Spinal cord (tissue), 10 donors: ENCODE measurements around the gene AFAP1. TPM values are rescaled to one million over a fixed set of nuclear protein-coding genes. Genes with fewer than 3 reads are reported as not detected.
"Not testable (repeated sequence)": the region's sequence is repeated elsewhere in the genome, so short reads cannot be mapped to it uniquely, and the experiment has no call there.

ENCODE experiments used
- DNase-seq, 6 donors: peaks; one replicate each; pipeline versions ENCODE4 v3.0.0 to v3.0.0-alpha.2; 2013 to 2015; ENCODE audit warnings: low spot score in 6 of 6, low read depth in 4 of 6
- H3K27ac ChIP-seq: one replicate; pipeline ENCODE4 v1.5.1; 2013; ENCODE audit warnings: low read depth, low read length, control low read depth
- H3K27me3 ChIP-seq: one replicate; pipeline ENCODE4 v1.6.1; 2013; ENCODE audit warnings: low read length; ENCODE audit not compliant: control insufficient read depth, insufficient read depth
- H3K36me3 ChIP-seq: one replicate; pipeline ENCODE4 v1.6.1; 2013; ENCODE audit warnings: low read length; ENCODE audit not compliant: control insufficient read depth, insufficient read depth
- H3K4me1 ChIP-seq: one replicate; pipeline ENCODE4 v1.6.1; 2013; ENCODE audit warnings: low read length; ENCODE audit not compliant: control insufficient read depth, insufficient read depth
- H3K4me3 ChIP-seq: one replicate; pipeline ENCODE4 v1.5.1; 2013; ENCODE audit warnings: low read depth, low read length, control low read depth
- H3K9me3 ChIP-seq: one replicate; pipeline ENCODE4 v1.6.1; 2013; ENCODE audit warnings: low read length; ENCODE audit not compliant: control insufficient read depth, insufficient read depth
- WGBS: methylation state at CpG from one replicate; pipeline ENCODE4 v1.1.5; 2013; ENCODE audit warnings: missing lambda C conversion rate; ENCODE audit not compliant: insufficient coverage; 5-methylcytosine and 5-hydroxymethylcytosine counted together
- polyA plus RNA-seq, 2 donors: library from polyadenylated mRNA; unstranded; fragments of 120-200 nt; gene quantifications; one replicate each; pipeline ENCODE4 v1.2.1, GENCODE V29; 2013; ENCODE audit not compliant: insufficient read length in 2 of 2
- total RNA-seq, 2 donors: library from RNA; depleted of rRNA in 1 of 2; stranded (reverse); fragments of 120-200 nt in 1 of 2; fragments of >200 nt in 1 of 2; gene quantifications; one replicate each; pipeline versions ENCODE4 v1.2.3 to v1.2.4, GENCODE V29; 2013 to 2014
- donor health status: healthy.

AFAP1 gene
- total and polyA plus RNA-seq, 4 donors = 34.8 to 42.0 (median 36.3) TPM

DNA sequence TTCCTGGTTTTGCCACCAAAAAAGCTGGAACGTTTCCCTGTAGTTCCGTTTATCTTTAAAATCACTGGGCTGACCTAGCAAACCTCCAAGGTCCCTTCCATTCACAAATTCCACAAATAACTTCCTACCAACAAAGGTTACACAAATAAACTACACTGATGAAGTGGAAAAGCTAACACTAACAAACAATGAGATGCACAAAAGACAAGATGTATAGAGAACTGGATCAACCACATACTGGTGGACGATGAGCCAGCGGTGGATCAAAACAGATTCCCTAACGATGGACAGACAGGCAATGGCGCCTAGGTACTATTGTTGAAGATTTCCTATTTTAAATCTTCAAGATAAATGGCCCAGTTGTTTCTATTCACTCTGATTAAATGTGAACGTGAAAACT lies 15.5 kb downstream of the AFAP1 start:
- Histone ChIP-seq H3K9me3 (no peaks in the 10 kb centered on the region), H3K36me3 (no peaks in the 10 kb centered on the region), H3K4me1 (peaks cover 12% of the 10 kb centered on the region), H3K27ac (no peak overlapping the region), H3K27me3 (no peaks in the 10 kb centered on the region), H3K4me3 (no peak overlapping the region)
- 33% methylated on average over 2 of the region's 7 CpGs for WGBS
- no peak for DNase-seq

DNA sequence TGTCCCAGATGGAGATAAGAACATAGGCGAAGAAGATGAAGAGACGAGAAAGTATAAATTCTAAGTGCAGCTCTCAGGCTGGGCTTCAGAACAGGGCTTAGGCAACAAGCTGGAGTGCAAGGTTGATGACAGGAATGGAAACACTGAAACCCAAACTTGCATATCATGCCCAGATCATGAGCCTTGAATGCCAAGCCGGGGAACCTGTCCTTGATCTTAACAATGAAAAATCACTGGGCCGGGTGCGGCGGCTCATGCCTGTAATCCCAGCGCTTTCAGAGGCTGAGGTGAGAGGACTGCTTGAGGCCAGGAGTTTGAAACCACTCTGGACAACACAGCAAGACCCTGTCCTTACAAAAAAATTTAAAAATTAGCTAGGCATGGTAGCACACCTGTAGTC lies 17.2 kb downstream of the AFAP1 start:
- Histone ChIP-seq H3K27me3 (no peaks in the 10 kb centered on the region), H3K27ac (no peak overlapping the region), H3K36me3 (peaks cover 6% of the 10 kb centered on the region), H3K4me1 (peaks cover 5% of the 10 kb centered on the region), H3K9me3 (no peaks in the 10 kb centered on the region), H3K4me3 (no peak overlapping the region)
- no peak for DNase-seq
- 100% methylated on average over 2 of the region's 7 CpGs for WGBS

DNA sequence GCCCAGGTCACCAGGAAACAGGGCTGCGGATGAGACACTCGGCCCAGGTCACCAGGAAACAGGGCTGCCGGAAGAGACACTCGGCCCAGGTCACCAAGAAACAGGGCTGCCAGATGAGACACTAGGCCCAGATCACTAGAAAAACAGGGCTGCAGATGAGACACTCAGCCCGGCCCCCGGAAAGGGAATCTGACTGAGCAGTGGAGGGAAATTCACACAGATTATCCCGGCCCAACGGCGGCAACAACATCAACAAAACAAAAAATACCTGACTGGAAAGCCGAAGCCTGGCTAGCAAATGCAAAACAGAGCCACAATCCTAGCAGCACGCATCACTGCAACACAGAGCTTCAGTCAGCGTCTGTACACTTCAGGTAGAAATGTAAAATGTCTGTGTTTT lies 20.7 kb downstream of the AFAP1 start:
- Histone ChIP-seq H3K4me1 (peaks cover 4% of the 10 kb centered on the region), H3K4me3 (no peak overlapping the region), H3K27ac (no peak overlapping the region), H3K36me3 (peaks cover 6% of the 10 kb centered on the region), H3K9me3 (no peaks in the 10 kb centered on the region), H3K27me3 (no peaks in the 10 kb centered on the region)
- 63% methylated on average over 9 of the region's 12 CpGs for WGBS
- no peak for DNase-seq

DNA sequence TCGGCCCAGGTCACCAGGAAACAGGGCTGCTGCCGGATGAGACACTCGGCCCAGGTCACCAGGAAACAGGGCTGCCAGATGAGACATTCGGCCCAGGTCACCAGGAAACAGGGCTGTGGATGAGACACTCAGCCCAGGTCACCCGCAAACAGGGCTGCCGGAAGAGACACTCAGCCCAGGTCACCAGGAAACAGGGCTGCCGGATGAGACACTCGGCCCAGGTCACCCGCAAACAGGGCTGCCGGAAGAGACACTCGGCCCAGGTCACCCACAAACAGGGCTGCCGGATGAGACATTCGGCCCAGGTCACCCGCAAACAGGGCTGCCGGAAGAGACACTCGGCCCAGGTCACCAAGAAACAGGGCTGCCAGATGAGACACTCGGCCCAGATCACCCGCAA lies 21.5 kb downstream of the AFAP1 start:
- WGBS = 91% methylated on average over 12 of the region's 18 CpGs
- not testable (repeated sequence) for H3K9me3 ChIP-seq, H3K27ac ChIP-seq, DNase-seq, H3K36me3 ChIP-seq, H3K27me3 ChIP-seq, H3K4me1 ChIP-seq, H3K4me3 ChIP-seq

DNA sequence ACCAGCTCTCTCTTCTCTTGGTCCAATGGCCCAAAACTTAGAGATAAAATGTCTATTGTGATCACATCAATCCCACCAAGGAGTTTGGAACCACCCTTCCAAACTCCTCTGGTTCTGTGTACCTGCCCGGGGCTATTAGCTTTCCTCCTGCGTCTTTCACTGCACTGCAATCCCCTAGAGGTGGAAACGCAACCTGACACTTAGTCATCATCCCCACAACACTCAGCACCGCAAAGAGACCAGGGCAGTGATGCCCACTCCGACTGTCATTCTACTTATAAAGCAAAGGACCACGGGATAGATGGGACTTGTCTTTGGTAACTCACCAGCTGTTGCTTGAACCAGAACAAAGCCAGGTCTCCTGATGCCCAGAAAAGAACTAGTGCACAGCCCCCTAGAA lies 22.0 kb downstream of the AFAP1 start:
- no peaks in the 10 kb centered on the region for H3K9me3 ChIP-seq
- WGBS = 80% methylated on average over 6 of the region's 6 CpGs
- no peaks in the 10 kb centered on the region for H3K27me3 ChIP-seq
- H3K4me3 ChIP-seq = no peak overlapping the region
- H3K27ac ChIP-seq = no peak overlapping the region
- peaks cover 4% of the 10 kb centered on the region for H3K4me1 ChIP-seq
- DNase-seq = no peak
- H3K36me3 ChIP-seq = peaks cover 6% of the 10 kb centered on the region

DNA sequence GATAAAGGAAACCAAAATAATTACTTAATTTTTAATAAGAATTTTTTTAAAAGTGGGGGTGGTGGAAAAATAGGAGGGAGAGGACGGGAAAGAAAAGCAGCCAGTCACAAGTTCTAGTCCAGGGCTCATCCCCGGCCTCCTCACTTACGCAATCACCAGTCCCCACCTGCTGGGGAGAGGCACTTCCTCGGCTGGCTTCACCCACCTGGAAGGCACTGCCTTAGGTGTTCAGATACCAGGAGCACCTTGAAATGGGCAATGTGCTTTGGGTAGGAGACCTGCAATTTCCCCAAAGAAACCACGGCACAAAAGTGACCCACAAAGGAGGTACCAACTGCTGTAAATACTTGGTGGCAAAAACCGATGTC lies 23.8 kb downstream of the AFAP1 start:
- Histone ChIP-seq H3K27me3 (no peaks in the 10 kb centered on the region), H3K4me3 (no peak overlapping the region), H3K36me3 (peaks cover 6% of the 10 kb centered on the region), H3K4me1 (peaks cover 11% of the 10 kb centered on the region), H3K27ac (no peak overlapping the region), H3K9me3 (no peaks in the 10 kb centered on the region)
- DNase-seq = no peak
- WGBS = 80% methylated on average over 3 of the region's 6 CpGs

DNA sequence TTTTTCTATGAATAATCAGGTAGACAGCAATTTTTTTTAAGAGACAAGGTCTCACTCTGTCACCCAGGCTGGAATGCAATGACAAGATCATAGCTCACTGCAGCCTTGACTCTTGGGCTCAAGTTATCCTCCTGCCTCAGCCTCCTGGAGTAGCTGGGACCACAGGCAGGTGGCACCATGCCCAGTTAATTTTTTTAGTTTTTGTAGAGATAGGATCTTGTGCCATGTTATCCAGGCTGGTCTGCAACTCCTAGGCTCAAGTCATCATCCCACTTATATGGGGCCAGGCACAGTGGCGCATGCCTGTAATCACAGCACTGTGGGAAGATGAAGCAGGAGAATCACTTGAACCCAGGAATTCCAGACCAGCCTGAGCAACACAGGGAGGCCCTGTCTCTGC lies 26.8 kb downstream of the AFAP1 start:
- no peak overlapping the region for H3K4me3 ChIP-seq
- H3K36me3 ChIP-seq = no peaks in the 10 kb centered on the region
- H3K9me3 ChIP-seq = no peaks in the 10 kb centered on the region
- H3K27ac ChIP-seq = no peak overlapping the region
- peaks cover 26% of the 10 kb centered on the region for H3K4me1 ChIP-seq
- H3K27me3 ChIP-seq = no peaks in the 10 kb centered on the region
- 100% methylated on average over 1 of the region's 1 CpG for WGBS
- no peak for DNase-seq

DNA sequence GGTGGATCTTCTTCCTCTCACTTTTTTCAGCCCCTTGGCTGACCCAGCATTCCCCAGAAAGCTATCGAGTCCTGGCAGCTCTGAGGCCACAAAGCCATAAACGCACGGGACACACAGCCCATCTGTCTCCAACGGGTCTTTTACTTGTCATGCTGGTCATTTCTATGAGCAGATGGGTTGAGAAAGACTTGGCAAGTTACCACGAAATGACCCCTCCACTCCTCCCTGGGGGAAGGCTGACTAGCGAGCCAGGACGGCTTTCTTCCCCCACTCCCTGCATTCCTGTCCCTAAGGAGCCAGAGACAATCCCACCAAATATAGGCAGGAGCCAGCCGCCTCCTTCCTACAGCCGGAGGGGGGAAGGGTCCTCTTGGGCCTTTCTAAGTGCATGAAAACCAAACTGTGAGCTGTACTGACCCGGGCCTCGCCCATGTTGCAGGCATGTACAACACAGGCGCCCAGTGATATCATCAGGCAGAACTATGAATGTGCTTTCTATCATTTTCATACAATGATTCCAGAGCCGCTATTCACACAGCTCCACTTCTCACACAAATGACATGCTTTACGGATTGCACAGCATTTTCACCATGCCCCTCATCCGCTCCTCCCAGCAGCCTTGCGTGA lies 28.6 kb downstream of the AFAP1 start:
- Histone ChIP-seq H3K4me3 (no peak overlapping the region), H3K36me3 (no peaks in the 10 kb centered on the region), H3K9me3 (no peaks in the 10 kb centered on the region), H3K27me3 (no peaks in the 10 kb centered on the region), H3K27ac (peak overlapping the region; percentile 86), H3K4me1 (peaks cover 29% of the 10 kb centered on the region)
- peak in 2 of 6 donors; percentile 66 to 71 for DNase-seq
- WGBS = 27% methylated on average over 12 of the region's 16 CpGs

DNA sequence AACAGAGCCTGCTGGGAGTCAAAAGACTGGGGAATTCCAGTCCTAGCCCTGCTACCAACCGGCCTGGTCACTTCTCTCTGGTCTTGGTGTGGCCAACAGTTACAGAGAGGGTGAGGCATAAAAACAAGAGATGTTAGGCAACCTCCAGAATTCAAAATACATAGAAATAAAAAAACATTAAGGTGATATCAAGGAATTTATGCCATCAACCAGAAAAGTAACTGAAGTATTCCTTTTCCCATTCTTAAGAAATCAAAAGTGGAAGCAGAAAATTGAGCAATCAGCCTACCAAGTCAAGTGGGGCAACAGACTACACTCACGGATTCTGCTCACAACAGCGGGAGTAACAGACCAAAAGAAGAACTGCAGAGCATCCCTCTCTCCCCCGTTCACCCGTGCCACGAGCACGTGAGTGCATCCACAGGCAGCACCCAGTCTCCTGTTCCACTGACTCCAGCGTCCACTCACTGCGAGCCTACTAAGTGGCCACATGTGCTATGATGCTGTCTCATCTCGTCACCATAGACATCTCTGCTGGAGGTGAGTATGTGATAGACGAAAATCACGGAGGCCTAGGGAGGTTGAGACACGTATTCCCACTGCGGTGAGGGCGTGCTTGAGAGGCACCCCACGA lies 29.3 kb downstream of the AFAP1 start:
- no peaks in the 10 kb centered on the region for H3K9me3 ChIP-seq
- WGBS = 73% methylated on average over 6 of the region's 16 CpGs
- no peaks in the 10 kb centered on the region for H3K27me3 ChIP-seq
- H3K36me3 ChIP-seq = no peaks in the 10 kb centered on the region
- DNase-seq = no peak
- H3K4me1 ChIP-seq = peaks cover 36% of the 10 kb centered on the region
- peak overlapping the region; percentile 86 for H3K27ac ChIP-seq
- no peak overlapping the region for H3K4me3 ChIP-seq
